BE2C (cell line): ENCODE data around the gene PODXL2.

Experiments used
- DNase-seq: peaks from one replicate; pipeline ENCODE4 v3.0.0-alpha.2; 2020
- H3K27me3 ChIP-seq: fragments of 250-450 bp; sonication (Bioruptor Pico); 2 replicates; pipeline ENCODE4 v1.5.1; 2020; ENCODE audit warnings: mild to moderate bottlenecking
- H3K36me3 ChIP-seq: fragments of 250-450 bp; sonication (Bioruptor Pico); 2 replicates; pipeline ENCODE4 v1.5.1; 2020; ENCODE audit warnings: mild to moderate bottlenecking
- H3K4me1 ChIP-seq: fragments of 250-450 bp; sonication (Bioruptor Pico); 2 replicates; pipeline ENCODE4 v1.5.1; 2020
- H3K4me3 ChIP-seq: 2 replicates; pipeline ENCODE4 v1.5.1; 2011; ENCODE audit warnings: low read depth, low read length
- H3K9me3 ChIP-seq: fragments of 250-450 bp; sonication (Bioruptor Pico); 2 replicates; pipeline ENCODE4 v1.5.1; 2020
- CTCF ChIP-seq: IDR thresholded peaks from 2 replicates; pipeline ENCODE4 v1.5.1; 2012; ENCODE audit warnings: mild to moderate bottlenecking, low read depth, low read length

Gene PODXL2

GRCh38 chr3:127686512-127686894 is 57.5 kb downstream of the PODXL2 start:
- H3K27me3 ChIP-seq, result no peaks in the 10 kb centered on the region
- no peaks in the 10 kb centered on the region for H3K9me3 ChIP-seq
- H3K36me3 ChIP-seq, result no peaks in the 10 kb centered on the region
- DNase-seq, result no peak
- H3K4me3 ChIP-seq, result no peak overlapping the region
- no peak for TF ChIP-seq CTCF
- no peaks in the 10 kb centered on the region for H3K4me1 ChIP-seq

GRCh38 chr3:127687228-127687737 is 58.3 kb downstream of the PODXL2 start:
- Histone ChIP-seq H3K4me3 (no peak overlapping the region), H3K9me3 (no peaks in the 10 kb centered on the region), H3K36me3 (no peaks in the 10 kb centered on the region), H3K27me3 (no peaks in the 10 kb centered on the region), H3K4me1 (no peaks in the 10 kb centered on the region)
- no peak for DNase-seq
- no peak for TF ChIP-seq CTCF

- TF ChIP-seq CTCF, result no peak
- Histone ChIP-seq H3K9me3 (no peaks in the 10 kb centered on the region), H3K36me3 (no peaks in the 10 kb centered on the region), H3K4me1 (no peaks in the 10 kb centered on the region), H3K27me3 (no peaks in the 10 kb centered on the region), H3K4me3 (no peak overlapping the region)
- DNase-seq, result no peak
These were observed 59.0 kb downstream of the PODXL2 start for GRCh38 chr3:127688022-127688415.

GRCh38 chr3:127688416-127689265 is 59.7 kb downstream of the PODXL2 start:
- H3K4me1 ChIP-seq, result no peaks in the 10 kb centered on the region
- DNase-seq, result no peak

GRCh38 chr3:127689266-127689860 is 60.4 kb downstream of the PODXL2 start:
- Histone ChIP-seq H3K4me3 (no peak overlapping the region), H3K27me3 (no peaks in the 10 kb centered on the region), H3K4me1 (no peaks in the 10 kb centered on the region), H3K9me3 (no peaks in the 10 kb centered on the region), H3K36me3 (no peaks in the 10 kb centered on the region)
- TF ChIP-seq CTCF, result no peak
- peak; percentile 2 for DNase-seq

More at GRCh38 chr3:127688416-127689265, 59.7 kb downstream of the PODXL2 start:
- Histone ChIP-seq H3K36me3 (no peaks in the 10 kb centered on the region), H3K9me3 (no peaks in the 10 kb centered on the region), H3K4me3 (no peak overlapping the region), H3K27me3 (no peaks in the 10 kb centered on the region)
- TF ChIP-seq CTCF, result no peak

GRCh38 chr3:127690106-127690505 is 61.1 kb downstream of the PODXL2 start:
- H3K36me3 ChIP-seq, result no peaks in the 10 kb centered on the region
- TF ChIP-seq CTCF, result no peak
- no peaks in the 10 kb centered on the region for H3K4me1 ChIP-seq

More at GRCh38 chr3:127690106-127690505, 61.1 kb downstream of the PODXL2 start:
- Histone ChIP-seq H3K4me3 (no peak overlapping the region), H3K27me3 (no peaks in the 10 kb centered on the region), H3K9me3 (no peaks in the 10 kb centered on the region)
- peak; percentile 3 for DNase-seq
